ENCODE measurements around the gene KCNH8. TPM values are rescaled to one million over a fixed set of nuclear protein-coding genes. Genes with fewer than 3 reads are reported as not detected.

Gene KCNH8
- total and polyA plus RNA-seq, 4 donors: 0.02 to 0.08 (median 0.05) TPM; not detected in 1

DNA sequence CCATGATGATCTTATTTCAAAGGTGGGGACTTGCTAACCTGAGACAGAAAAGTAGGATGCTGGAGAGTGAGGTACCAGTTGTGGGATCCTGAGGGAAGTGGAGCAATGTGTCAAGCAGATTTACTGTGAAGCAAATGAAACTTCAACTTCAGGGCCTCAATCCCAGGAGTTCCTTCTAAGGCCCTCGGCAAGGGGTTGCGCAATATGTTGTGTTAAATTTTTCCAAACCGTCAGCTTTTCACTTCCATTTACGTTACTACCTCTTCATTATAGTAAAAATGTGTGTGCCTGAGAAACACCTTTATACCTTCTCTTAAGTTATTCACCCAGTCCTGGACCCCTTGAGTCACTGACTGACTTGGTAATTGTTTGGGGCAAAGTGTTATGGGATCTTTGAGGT lies 42.5 kb upstream of the KCNH8 start:
- Histone ChIP-seq H3K4me1 (ENCODE audit: control insufficient read depth in 4 of 4, insufficient read depth in 4 of 4, low read length in 3 of 4) (no peaks in the 10 kb centered on the region), H3K9ac (ENCODE audit: low read depth in 1 of 2, low read length in 2 of 2) (no peak overlapping the region), H3K27ac (ENCODE audit: low read depth in 1 of 2, low read length in 2 of 2) (no peak overlapping the region), H3K36me3 (ENCODE audit: control insufficient read depth in 4 of 4, insufficient read depth in 3 of 4, low read depth in 1 of 4, low read length in 3 of 4) (no peaks in the 10 kb centered on the region), H3K9me3 (ENCODE audit: control insufficient read depth in 4 of 4, low read length in 3 of 4) (peaks cover 0 to 4% (median 1%) of the 10 kb centered on the region in 4 donors), H3K27me3 (ENCODE audit: control insufficient read depth in 4 of 4, insufficient read depth in 4 of 4, low read length in 3 of 4) (no peaks in the 10 kb centered on the region), H3K4me3 (ENCODE audit: low read depth in 1 of 3, low read length in 3 of 3) (no peak overlapping the region)
- no peak for DNase-seq (ENCODE audit: low spot score)
- WGBS: 79% methylated on average over 4 of the region's 4 CpGs
- TF ChIP-seq MAX (IDR thresholded peaks at IDR 0.05) (no peak), RAD21 (IDR thresholded peaks at IDR 0.05) (no peak), FOXA2 (IDR thresholded peaks at IDR 0.05) (no peak), GABPA (IDR thresholded peaks at IDR 0.05 in 1 of 2, conservative IDR thresholded peaks at IDR 0.05 in 1 of 2) (no peak), NR2F2 (IDR thresholded peaks at IDR 0.05) (no peak), SP1 (IDR thresholded peaks at IDR 0.05) (no peak), RXRA (IDR thresholded peaks at IDR 0.05) (no peak), TAF1 (conservative IDR thresholded peaks at IDR 0.05) (no peak), FOXA1 (IDR thresholded peaks at IDR 0.05) (no peak)

DNA sequence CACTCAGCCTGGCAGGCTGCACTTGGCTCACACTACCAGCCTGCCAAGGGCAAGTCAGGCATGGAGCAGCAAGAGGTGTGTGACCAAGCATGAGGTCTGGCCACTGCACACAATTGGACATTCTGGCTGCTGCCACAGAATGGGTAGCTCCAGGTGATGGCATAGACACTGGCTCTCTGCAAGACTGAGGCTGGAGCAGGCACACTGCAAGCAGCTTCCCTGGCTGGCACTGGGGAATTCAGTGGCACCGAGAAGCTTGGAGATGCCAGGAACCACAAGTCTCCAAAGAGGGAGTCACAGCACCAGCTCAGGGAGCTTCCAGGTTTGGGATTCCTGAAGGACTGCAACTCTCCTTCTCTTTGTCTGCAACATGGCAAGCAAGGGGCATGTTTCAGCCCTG lies 42.0 kb upstream of the KCNH8 start:
- Histone ChIP-seq H3K36me3 (ENCODE audit: control insufficient read depth in 4 of 4, insufficient read depth in 3 of 4, low read depth in 1 of 4, low read length in 3 of 4) (no peaks in the 10 kb centered on the region), H3K27ac (ENCODE audit: low read depth in 1 of 2, low read length in 2 of 2) (no peak overlapping the region), H3K9ac (ENCODE audit: low read depth in 1 of 2, low read length in 2 of 2) (no peak overlapping the region), H3K4me3 (ENCODE audit: low read depth in 1 of 3, low read length in 3 of 3) (no peak overlapping the region), H3K27me3 (ENCODE audit: control insufficient read depth in 4 of 4, insufficient read depth in 4 of 4, low read length in 3 of 4) (no peaks in the 10 kb centered on the region), H3K4me1 (ENCODE audit: control insufficient read depth in 4 of 4, insufficient read depth in 4 of 4, low read length in 3 of 4) (no peaks in the 10 kb centered on the region), H3K9me3 (ENCODE audit: control insufficient read depth in 4 of 4, low read length in 3 of 4) (peaks cover 0 to 4% (median 1%) of the 10 kb centered on the region in 4 donors)
- WGBS: 85% methylated on average over 1 of the region's 1 CpG
- DNase-seq (ENCODE audit: low spot score): no peak
- TF ChIP-seq GABPA (IDR thresholded peaks at IDR 0.05 in 1 of 2, conservative IDR thresholded peaks at IDR 0.05 in 1 of 2) (no peak), JUND (IDR thresholded peaks at IDR 0.05) (no peak), HNF4A (conservative IDR thresholded peaks at IDR 0.05) (no peak), NR2F2 (IDR thresholded peaks at IDR 0.05) (no peak), SP1 (IDR thresholded peaks at IDR 0.05) (no peak), RXRA (IDR thresholded peaks at IDR 0.05) (no peak)
- TF ChIP-seq, protein P1, sequence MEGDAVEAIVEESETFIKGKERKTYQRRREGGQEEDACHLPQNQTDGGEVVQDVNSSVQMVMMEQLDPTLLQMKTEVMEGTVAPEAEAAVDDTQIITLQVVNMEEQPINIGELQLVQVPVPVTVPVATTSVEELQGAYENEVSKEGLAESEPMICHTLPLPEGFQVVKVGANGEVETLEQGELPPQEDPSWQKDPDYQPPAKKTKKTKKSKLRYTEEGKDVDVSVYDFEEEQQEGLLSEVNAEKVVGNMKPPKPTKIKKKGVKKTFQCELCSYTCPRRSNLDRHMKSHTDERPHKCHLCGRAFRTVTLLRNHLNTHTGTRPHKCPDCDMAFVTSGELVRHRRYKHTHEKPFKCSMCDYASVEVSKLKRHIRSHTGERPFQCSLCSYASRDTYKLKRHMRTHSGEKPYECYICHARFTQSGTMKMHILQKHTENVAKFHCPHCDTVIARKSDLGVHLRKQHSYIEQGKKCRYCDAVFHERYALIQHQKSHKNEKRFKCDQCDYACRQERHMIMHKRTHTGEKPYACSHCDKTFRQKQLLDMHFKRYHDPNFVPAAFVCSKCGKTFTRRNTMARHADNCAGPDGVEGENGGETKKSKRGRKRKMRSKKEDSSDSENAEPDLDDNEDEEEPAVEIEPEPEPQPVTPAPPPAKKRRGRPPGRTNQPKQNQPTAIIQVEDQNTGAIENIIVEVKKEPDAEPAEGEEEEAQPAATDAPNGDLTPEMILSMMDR (IDR thresholded peaks at IDR 0.05; ENCODE audit: low read depth, low read length, missing input control): no peak
- TF ChIP-seq, protein P2, sequence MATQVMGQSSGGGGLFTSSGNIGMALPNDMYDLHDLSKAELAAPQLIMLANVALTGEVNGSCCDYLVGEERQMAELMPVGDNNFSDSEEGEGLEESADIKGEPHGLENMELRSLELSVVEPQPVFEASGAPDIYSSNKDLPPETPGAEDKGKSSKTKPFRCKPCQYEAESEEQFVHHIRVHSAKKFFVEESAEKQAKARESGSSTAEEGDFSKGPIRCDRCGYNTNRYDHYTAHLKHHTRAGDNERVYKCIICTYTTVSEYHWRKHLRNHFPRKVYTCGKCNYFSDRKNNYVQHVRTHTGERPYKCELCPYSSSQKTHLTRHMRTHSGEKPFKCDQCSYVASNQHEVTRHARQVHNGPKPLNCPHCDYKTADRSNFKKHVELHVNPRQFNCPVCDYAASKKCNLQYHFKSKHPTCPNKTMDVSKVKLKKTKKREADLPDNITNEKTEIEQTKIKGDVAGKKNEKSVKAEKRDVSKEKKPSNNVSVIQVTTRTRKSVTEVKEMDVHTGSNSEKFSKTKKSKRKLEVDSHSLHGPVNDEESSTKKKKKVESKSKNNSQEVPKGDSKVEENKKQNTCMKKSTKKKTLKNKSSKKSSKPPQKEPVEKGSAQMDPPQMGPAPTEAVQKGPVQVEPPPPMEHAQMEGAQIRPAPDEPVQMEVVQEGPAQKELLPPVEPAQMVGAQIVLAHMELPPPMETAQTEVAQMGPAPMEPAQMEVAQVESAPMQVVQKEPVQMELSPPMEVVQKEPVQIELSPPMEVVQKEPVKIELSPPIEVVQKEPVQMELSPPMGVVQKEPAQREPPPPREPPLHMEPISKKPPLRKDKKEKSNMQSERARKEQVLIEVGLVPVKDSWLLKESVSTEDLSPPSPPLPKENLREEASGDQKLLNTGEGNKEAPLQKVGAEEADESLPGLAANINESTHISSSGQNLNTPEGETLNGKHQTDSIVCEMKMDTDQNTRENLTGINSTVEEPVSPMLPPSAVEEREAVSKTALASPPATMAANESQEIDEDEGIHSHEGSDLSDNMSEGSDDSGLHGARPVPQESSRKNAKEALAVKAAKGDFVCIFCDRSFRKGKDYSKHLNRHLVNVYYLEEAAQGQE (IDR thresholded peaks at IDR 0.05): no peak

- 72% methylated on average over 3 of the region's 3 CpGs for WGBS
- TF ChIP-seq MAX (IDR thresholded peaks at IDR 0.05) (no peak), HNF4A (conservative IDR thresholded peaks at IDR 0.05) (no peak), JUND (IDR thresholded peaks at IDR 0.05) (no peak), RAD21 (IDR thresholded peaks at IDR 0.05) (no peak), FOXA1 (IDR thresholded peaks at IDR 0.05) (no peak), YY1 (IDR thresholded peaks at IDR 0.05) (no peak)
- TF ChIP-seq, protein P2 (IDR thresholded peaks at IDR 0.05): no peak
- TF ChIP-seq, protein P3, sequence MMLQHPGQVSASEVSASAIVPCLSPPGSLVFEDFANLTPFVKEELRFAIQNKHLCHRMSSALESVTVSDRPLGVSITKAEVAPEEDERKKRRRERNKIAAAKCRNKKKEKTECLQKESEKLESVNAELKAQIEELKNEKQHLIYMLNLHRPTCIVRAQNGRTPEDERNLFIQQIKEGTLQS (IDR thresholded peaks at IDR 0.05): no peak
- TF ChIP-seq, protein P4, sequence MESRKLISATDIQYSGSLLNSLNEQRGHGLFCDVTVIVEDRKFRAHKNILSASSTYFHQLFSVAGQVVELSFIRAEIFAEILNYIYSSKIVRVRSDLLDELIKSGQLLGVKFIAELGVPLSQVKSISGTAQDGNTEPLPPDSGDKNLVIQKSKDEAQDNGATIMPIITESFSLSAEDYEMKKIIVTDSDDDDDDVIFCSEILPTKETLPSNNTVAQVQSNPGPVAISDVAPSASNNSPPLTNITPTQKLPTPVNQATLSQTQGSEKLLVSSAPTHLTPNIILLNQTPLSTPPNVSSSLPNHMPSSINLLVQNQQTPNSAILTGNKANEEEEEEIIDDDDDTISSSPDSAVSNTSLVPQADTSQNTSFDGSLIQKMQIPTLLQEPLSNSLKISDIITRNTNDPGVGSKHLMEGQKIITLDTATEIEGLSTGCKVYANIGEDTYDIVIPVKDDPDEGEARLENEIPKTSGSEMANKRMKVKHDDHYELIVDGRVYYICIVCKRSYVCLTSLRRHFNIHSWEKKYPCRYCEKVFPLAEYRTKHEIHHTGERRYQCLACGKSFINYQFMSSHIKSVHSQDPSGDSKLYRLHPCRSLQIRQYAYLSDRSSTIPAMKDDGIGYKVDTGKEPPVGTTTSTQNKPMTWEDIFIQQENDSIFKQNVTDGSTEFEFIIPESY (IDR thresholded peaks at IDR 0.05): no peak
Measured at GRCh38 chr3:19107719-19108118, 40.6 kb upstream of the KCNH8 start.

More at GRCh38 chr3:19107719-19108118, 40.6 kb upstream of the KCNH8 start:
- Histone ChIP-seq H3K4me3 (ENCODE audit: low read depth in 1 of 3, low read length in 3 of 3) (no peak overlapping the region), H3K36me3 (ENCODE audit: control insufficient read depth in 4 of 4, insufficient read depth in 3 of 4, low read depth in 1 of 4, low read length in 3 of 4) (no peaks in the 10 kb centered on the region), H3K27ac (ENCODE audit: low read depth in 1 of 2, low read length in 2 of 2) (no peak overlapping the region), H3K9me3 (ENCODE audit: control insufficient read depth in 4 of 4, low read length in 3 of 4) (peaks cover 0 to 4% (median 1%) of the 10 kb centered on the region in 4 donors), H3K9ac (ENCODE audit: low read depth in 1 of 2, low read length in 2 of 2) (no peak overlapping the region), H3K4me1 (ENCODE audit: control insufficient read depth in 4 of 4, insufficient read depth in 4 of 4, low read length in 3 of 4) (no peaks in the 10 kb centered on the region), H3K27me3 (ENCODE audit: control insufficient read depth in 4 of 4, insufficient read depth in 4 of 4, low read length in 3 of 4) (no peaks in the 10 kb centered on the region)
- no peak for DNase-seq (ENCODE audit: low spot score)
